GM19372 (cell line): Measurements from ENCODE around the gene MACROD2.

Experiments
- ATAC-seq: cut with Tn5 transposase; IDR thresholded peaks from one replicate; pipeline ENCODE4 v1.9.1; 2021; ENCODE audit warnings: mild to moderate bottlenecking, low read depth, moderate library complexity; ENCODE audit not compliant: unreplicated experiment

The MACROD2 gene

DNA sequence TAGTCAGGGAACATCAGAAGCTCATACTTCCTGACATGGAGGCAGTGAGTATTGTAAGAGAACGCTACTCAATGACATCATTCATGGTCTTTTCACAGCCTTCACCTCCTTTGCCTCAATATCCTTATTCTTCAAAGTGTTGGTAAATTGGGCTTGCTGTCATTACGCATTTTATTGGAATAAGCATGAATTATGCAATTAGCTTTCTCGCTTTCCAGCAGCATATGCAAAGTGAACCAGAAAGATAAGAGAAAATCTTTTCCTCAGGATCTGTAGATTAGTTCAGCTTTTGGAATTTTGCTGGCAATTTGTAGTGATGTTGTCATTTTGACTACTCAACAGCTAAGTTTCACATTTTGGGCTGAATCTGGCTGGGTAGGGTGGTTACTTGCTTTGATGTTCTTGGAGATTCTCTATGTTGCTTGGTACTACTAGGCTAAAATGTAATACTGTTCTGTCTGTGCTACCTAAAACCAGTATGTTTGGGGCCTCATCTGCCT lies 1565.8 kb downstream of the MACROD2 start:
- ATAC-seq: no peak

DNA sequence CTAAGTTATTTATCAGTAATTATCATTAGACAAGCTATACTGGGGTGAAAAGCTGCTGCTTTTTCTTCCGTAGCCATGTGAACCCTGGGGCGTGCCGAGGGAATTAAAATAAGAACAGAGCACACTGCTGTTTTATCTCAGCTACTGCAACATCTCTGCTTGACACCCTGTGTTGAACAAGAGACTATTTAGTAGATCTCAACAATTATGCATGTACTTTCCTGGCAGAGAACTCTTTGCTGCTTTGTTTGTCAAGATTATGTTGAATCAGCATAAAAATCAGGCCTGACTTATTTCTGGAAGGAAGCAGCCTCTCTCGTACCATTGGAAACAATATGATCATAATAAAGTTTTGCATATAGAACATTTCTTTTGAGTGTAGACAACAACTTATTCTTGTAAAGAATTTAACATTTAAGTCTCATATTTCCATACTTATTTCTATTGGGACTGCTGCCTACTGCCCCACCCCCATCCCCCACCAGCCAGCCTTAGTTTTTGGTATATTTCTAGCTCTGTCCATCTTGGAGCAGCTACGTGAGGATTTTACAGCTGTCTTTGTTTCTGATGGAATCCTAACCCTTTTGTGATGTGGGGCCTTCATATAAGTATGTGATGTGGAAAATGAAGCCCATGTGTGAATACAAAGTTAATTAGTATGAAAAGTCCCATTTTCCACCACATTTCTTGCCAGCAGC lies 1566.5 kb downstream of the MACROD2 start:
- ATAC-seq: no peak

DNA sequence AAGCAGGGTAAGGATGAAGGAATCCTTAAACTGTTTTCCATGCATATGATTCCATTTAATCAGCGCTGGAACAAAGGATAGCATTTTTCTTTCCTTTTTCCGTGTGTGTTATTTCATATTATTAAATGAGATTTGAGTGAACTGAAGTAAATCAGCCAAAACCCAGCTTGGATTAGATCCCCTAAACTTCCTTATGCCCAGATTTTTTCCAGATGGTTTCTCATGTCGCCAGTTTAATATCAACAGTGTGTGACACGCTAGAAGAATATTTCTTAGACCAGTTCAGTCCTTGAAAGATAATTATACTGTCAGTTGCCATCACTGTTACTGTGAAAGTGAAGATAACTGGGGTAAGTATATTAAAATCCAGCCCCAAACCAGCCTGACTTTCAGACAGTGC lies 1568.5 kb downstream of the MACROD2 start:
- no peak for ATAC-seq

DNA sequence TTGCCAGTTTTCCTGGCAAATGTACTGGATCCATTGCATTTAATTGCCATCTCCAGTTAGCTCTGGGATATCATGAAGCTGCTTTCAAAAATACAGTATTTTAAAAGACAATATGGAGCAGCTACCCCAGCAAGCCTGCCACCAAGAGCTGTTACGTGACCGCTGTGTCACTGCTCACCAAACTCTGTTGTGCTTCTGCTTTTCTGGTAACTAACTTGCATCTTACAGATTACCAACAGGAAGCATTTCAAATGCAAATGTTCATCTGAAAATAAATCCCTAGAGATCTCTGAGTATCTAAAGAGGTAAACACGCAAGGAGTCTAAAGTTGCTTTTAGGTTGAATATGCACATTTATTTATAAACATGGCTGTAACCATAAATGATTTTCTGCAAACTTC lies 1569.7 kb downstream of the MACROD2 start:
- ATAC-seq: no peak

DNA sequence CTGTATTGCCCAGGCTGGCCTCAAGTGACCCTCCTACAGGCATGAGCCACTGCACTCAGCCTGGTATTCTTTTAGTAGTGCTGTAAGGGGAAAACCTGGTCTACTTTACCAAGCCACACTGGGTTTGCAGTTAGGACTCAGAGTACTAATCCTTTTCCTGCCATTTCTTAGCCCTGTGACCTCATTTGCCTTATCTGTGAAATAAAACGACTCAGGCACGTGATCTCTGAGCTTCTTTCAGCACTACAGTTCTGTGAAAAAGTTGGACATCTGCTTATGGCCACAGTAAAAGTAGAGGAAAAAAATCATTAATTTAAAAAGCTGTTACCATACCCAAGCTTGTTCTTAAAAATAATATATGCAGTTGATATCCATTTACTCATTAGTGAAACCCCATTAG lies 1570.5 kb downstream of the MACROD2 start:
- no peak for ATAC-seq

DNA sequence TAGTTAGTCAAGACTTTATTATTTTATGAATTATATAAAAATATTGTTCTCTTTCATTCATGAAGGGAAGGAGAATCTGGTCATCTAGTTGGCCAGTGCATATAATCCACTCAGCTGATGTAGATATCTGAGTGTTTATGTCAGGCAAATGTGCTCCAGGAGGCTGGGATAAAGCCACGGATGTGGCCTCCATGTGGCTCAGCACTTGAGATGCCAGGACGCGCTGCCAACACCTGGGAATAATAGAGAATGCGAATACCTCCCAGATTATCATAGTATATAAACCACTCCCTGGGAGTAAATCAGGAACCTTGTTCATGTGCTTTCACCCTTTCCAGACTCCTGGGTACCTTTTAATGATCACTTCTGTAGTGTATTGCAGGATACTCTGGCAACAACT lies 1571.9 kb downstream of the MACROD2 start:
- ATAC-seq: no peak

DNA sequence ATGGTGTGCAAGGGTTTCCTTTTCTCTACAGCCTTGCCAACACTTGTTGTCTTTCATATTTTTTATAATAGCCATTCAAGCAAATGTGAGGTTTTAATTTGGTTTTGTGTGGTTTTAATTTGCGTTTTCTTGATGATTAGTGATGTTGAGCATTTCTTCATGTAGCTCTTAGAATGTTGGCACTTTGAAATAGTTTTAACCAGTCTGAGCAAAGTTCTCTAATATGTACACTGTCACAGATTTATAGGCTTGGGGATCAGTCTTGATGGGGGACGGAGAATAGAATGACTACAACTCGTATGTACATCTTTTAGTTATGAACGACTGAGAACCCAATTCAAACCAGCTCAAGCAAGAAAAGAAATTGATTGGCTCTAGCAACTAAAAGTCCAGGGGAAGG lies 1574.8 kb downstream of the MACROD2 start:
- no peak for ATAC-seq

DNA sequence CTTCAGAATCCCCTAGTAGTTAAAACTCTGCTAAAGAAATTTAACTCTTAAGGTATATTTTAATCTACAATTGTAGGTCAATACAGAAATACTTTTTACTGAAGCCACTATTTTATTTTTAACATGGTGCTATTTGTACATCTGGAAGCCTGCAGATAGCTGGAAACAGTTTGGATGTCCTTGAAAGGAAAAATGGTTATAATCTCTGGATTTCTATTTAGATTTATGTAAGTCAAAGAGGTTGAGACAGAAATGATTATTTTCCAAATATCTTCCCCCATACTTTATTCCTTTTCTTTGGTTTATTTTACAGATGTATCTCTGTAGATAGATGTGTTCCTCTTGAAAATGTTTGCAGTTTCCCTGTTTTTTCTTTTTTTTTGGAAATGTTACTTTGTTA lies 1575.7 kb downstream of the MACROD2 start:
- ATAC-seq: no peak

DNA sequence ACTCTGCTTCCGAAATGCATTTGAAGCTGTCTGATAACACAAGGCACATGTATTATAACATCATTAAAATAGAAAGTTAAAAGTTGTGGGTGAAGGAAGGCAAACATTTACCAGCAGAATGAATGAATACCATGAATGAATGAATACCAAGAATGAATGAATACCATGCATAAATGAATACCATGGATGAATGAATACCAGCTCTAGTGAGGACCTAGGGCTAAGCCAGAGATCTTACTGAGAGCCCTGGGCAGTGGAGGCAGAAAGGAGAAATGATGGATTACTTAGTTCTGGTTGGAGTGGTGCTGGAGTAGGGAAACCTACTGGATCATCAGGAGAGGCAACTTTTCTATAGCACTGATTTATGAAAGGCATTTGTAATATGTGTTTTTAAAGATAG lies 1579.9 kb downstream of the MACROD2 start:
- no peak for ATAC-seq

DNA sequence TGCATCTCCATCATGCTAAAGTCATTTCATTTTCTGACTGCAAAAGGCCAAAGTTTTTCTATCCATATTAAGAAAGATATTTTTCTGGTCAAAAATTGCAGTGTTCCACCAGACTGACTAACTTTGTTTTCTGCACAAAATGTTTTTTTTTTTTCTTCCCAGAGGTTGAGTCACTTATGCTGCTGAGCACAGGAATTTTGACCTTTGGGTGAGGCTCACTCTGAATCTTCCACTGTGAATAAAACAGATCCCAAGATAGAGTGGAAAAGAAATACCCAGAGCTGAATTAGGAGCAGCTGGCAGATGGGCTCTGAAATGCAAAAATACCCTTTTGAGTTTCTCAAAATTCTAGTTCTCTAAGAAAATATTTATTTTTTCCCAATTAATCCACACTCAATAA lies 1581.1 kb downstream of the MACROD2 start:
- no peak for ATAC-seq

DNA sequence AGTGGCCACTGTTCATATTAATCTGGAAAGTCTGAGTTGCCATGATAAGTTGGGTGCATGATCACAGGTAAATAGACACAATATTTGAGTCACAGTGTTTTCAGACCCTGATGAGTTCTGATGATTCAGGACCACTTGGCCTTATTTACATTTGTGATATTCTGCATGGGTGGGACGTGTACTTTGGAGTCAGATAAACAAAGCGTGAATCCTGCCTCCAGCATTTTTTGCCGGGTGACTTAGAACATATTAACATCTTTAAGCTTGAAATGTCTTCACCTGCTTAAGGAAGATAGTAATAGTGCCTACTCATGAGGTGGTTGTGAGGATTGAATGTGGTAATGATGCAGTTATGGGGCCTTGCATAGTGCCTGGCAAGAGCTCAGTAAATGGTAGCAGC lies 1582.8 kb downstream of the MACROD2 start:
- no peak for ATAC-seq

DNA sequence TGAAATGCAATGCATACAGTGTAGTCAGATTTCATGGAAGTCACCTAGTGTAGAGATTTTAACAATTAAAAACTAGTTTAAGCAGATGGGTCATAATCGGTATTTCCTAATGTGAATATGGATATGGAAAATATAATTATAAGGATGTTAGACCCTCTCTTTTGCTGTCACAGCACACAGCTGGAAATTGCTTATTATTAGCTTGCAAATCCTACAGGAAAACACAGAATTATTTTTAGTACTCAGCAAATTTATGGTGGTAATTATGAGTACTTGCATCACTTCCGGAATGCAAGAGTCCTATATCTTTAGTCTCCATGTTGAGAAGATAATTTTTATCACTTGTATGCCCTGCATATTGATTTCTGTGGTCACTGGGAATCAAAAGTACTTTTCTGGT lies 1584.4 kb downstream of the MACROD2 start:
- ATAC-seq: no peak

DNA sequence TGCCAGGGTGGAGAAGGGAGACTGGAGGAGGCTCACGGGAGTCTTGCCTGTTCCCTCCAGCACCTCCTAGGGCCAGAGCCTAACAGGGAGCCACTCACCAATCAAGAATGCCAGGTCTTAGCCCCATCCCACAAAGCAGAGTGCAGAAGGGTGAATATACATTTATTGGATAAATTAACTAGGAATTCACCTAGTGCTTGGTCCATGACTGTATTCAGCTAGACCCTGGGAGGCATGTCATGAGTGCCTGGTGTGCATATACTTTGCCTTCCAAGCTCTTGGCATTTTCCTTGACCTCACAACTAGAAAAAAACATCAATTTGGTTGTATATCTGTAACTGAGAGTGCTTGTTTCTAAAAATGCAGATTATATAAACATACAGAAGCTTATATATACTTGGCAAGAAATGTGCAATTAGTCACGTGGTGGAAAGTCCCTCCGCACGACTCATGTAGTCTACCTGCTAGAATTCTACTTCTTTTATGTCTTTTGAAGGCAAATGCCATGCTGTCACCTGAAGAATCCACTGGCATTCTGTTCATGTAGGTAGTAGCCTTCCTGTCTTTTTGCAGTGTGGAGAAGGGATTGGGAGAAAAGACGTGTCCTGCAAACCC lies 1586.9 kb downstream of the MACROD2 start:
- no peak for ATAC-seq

DNA sequence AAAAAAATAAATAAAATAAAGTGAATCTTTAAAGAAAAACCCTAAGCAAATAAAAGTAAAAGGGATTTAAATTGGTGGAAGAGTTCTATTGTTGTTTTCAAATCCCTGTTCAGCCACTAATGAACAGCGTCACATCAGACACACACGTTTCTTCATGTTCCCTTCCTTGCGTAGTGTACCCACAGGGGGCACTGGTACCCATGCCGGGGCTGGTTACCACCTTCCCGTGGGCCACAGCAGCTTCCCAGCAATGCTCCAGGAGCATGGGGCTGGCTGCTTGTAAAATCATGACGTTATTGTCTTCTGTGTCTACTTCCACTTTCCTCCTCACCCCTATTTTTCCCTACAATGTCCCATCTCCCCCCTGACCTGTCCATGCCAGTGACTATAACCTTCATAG lies 1589.2 kb downstream of the MACROD2 start:
- no peak for ATAC-seq

DNA sequence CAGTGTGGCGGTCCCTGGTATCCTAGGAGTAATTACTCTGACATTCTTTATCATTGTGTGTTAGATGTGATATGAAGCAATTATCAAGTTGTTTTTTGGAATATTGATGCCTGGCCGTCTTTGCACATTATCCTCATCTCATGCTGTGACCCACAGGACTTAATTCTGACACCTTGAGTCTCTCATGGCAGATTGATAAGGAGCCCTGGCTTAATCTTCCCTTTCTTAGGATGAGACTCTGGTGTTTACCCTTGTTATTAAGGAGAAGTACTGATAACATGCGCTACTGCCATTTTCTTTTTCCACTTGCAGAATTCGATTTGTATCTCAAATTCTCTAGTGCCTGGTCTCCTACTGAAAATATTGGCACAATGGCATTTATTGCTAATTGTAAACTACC lies 1597.8 kb downstream of the MACROD2 start:
- no peak for ATAC-seq

DNA sequence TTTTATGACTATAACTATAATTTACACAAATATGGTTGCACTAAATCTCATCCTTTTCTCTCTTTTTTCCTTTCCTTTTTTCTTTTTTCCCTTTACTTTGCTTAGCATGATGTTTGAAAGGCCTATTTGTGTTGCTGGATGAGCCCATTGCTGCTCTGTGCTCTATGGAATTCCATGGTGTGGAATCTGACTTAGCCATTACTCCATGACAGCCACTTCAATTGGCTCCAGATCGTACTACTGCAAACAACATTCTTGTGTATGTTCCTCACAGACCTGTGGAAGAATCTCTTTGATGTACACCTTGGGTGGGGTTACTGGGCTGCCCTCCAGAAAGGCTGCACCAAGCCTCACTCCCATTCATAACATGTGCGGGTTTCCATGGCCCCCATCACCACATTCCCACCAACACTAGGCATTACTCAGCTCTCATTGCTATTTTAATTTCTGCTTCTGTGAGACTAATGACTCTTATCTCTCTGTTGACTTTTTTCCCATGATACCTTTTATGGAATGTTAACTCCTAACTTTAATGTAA lies 1598.9 kb downstream of the MACROD2 start:
- ATAC-seq: no peak

DNA sequence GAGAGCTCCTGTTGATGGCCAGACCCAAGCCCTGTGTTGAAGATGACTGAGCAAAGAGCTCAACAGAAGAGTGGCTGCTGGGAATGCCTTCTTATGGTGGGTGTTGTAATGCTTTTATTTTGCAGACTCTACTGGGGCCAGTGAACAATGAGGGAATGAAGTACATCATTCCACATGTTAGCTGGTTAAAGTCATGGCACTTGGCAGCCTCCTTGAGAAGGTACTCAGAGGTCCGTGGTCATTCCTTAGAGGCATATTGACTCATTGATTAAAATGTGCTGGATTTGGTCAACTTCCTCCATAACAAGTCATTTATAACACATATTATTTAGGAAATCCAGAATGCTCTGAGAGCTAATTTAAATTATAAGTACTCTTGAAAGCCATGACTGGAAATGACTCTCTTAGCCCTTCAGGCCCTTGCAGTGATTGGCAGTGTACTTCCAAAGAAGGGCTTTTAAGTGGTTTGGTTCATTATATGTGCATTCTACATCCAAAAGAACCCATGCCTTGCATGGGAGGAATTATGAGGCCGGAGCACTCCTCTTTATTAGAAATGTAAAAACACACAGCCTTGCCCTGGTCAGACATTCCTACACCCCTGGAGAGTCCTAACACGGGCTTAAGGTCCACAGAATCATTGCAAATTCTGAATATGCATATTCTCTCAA lies 1601.0 kb downstream of the MACROD2 start:
- no peak for ATAC-seq

DNA sequence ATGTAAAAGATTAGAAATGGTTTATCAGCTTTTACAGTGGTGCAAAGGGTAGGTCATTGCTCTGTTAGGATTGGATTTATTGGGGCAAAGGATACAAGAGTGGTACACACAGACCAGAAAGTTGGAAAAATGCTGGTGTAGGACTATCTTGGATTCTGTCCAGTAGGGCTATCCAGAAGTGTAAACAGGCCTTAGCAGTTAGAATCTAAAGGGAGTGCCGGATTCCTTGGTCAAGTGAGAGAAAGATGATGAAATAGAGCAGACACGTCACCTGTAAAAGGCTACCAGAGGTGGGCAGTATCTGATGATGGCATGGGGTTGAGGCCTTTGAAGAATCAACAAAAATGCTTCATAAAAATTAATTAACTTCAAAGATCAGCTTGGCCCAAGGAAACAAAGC lies 1602.0 kb downstream of the MACROD2 start:
- no peak for ATAC-seq

DNA sequence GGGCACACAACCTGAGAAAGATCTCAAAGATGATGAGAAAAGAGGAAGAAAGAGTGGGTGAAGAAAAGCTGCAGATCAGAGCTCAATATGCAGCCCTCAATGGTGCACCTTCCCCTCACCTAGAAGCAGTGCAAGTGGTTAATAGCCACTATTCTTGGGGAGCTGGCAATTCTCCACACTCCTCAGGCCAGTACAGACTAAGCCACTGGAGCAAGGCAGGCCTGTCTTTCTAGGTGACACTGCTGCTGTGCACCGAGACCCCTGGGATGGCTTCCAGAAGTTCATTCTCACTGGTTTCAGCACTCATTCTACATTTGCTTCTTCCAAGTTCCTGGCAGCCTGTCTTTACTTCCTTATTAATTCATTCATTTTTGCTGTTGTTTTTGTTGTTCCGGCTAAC lies 1604.6 kb downstream of the MACROD2 start:
- no peak for ATAC-seq

DNA sequence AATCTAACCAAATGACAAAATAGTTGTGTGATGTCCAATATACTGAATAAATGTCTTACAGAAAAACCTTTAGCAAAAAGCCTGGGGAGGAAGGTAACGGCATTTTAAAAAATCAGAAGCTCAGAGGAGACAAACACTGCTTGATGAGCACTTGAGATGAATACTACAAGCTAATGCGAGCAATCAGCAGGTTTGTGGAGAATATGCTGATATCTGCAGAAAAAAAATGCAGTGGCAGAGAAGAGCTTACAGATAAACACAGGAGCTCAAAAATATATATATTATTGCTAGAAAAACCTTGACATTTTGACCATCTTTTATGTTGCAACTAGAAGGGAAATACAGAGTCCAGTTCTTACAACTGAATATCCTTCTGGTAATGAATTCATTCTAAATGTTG lies 1605.2 kb downstream of the MACROD2 start:
- ATAC-seq: no peak

DNA sequence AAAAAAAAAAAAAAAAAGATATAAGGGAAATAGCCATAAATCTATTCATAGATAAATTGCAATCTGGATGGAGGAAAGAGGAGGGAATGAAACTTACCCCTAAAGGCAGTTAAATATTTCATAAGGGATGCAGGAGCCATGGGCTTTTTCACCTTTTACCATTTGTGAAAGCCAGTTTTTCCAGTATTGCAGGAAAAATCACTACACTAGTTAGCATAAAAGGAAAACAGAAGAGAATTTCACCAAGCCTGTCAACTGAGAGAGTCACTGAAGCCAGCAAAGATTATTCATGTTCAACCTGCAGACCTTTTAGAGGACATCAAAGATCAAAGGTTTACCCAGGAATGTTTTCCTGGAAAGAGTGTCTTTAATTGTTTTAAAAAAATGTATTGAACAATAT lies 1608.2 kb downstream of the MACROD2 start:
- ATAC-seq: no peak
